Body of pancreas (tissue), 4 donors: ENCODE results near the gene GFAP. TPM values are rescaled to one million over a fixed set of nuclear protein-coding genes. Genes with fewer than 3 reads are reported as not detected.

ENCODE experiments used
- ATAC-seq: fragments of 150-250 bp; one replicate; pipeline ENCODE4 v1.9.1; 2016
- DNase-seq, 4 donors: peaks; one replicate each; pipeline ENCODE4 v3.0.0-alpha.2; 2019
- H3K27ac ChIP-seq, 4 donors: fragments of 200-600 bp; sonication (generic); 1 replicate in 3 of 4; 2 replicates in 1 of 4; pipeline versions ENCODE4 v1.5.1 to v1.6.1; 2016 to 2019; ENCODE audit warnings: mild to moderate bottlenecking in 1 of 4, mixed read lengths in 1 of 4, moderate library complexity in 1 of 4
- H3K27me3 ChIP-seq, 2 donors: fragments of 200-600 bp; sonication (generic); one replicate each; pipeline ENCODE4 v1.6.0; 2016; ENCODE audit warnings: mild to moderate bottlenecking in 1 of 2
- H3K36me3 ChIP-seq, 2 donors: fragments of 200-600 bp; sonication (generic); replicated peaks in 1 of 2; 2 replicates each; pipeline ENCODE4 v1.5.1; 2016; ENCODE audit warnings: low read depth in 2 of 2; ENCODE audit not compliant: insufficient read depth in 1 of 2
- H3K4me1 ChIP-seq: fragments of 200-600 bp; sonication (generic); one replicate; pipeline ENCODE4 v1.6.0; 2016
- H3K4me3 ChIP-seq, 2 donors: fragments of 200-600 bp; sonication (generic); 1 replicate in 1 of 2; 2 replicates in 1 of 2; pipeline ENCODE4 v1.5.1; 2016 to 2019
- H3K9me3 ChIP-seq, 3 donors: fragments of 200-600 bp; sonication (generic); 1 replicate in 2 of 3; 2 replicates in 1 of 3; pipeline ENCODE4 v1.5.1; 2016
- CTCF ChIP-seq, 7 experiments: fragments of 450-650 bp in 4 of 7; fragments of 200-600 bp in 3 of 7; sonication (generic) in 3 of 7; IDR thresholded peaks; one replicate each; pipeline ENCODE4 v1.5.1; 2016 to 2019; ENCODE audit warnings: antibody characterized with exemption in 7 of 7
- POLR2A ChIP-seq, 3 donors: fragments of 450-650 bp; IDR thresholded peaks; one replicate each; pipeline ENCODE4 v1.6.1; 2016; ENCODE audit warnings: antibody characterized with exemption in 3 of 3, mild to moderate bottlenecking in 2 of 3
- WGBS, 2 donors: methylation state at CpG; one replicate each; pipeline ENCODE4 v1.1.5; 2017; 5-methylcytosine and 5-hydroxymethylcytosine counted together
- intact Hi-C: fragments of 100-400 bp; cut with DNase I; formaldehyde crosslinking; loops from one replicate; pipeline ENCODE4 v1.15.1; 2023
- total RNA-seq, 2 donors: library from RNA; depleted of rRNA; stranded (reverse); fragments of >200 nt; gene quantifications; one replicate each; pipeline ENCODE4 v1.1.0, GENCODE V29; 2016

Gene GFAP
- total RNA-seq, 2 donors from 2014 or later: 2.0 to 7.0 TPM

GRCh38 chr17:44899074-44899782, 16.1 kb downstream of the GFAP start, which contains the start of gene EFTUD2:
Gene EFTUD2, minus strand, starts transcription at chr17:44899445. Its CDS starts 4,924 bp downstream, at chr17:44894521.
- peak; percentile 92 to 96 (median 94) for DNase-seq
- peak within 1 kb of the TSS; percentile 89 to 99 (median 96) for H3K27ac ChIP-seq
- peak in 2 of 3 donors; percentile 73 to 86 for TF ChIP-seq POLR2A (IDR thresholded peaks at IDR 0.05)
- peak in 2 of 7 experiments; percentile 14 to 38 for TF ChIP-seq CTCF (IDR thresholded peaks at IDR 0.05)
- peaks cover 0 to under 1% of the 10 kb centered on the region in 2 donors for H3K36me3 ChIP-seq
- intact Hi-C loops: no loop called here
- H3K4me3 ChIP-seq: peak within 1 kb of the TSS; percentile 55 to 78
- 0% methylated on average over 31 to 51 of the region's 54 CpGs for WGBS, 2 donors
- no peaks in the 10 kb centered on the region for H3K27me3 ChIP-seq
- H3K9me3 ChIP-seq: no peaks in the 10 kb centered on the region
- ATAC-seq: peak; percentile 98
- H3K4me1 ChIP-seq: peaks cover 19% of the 10 kb centered on the region

GRCh38 chr17:44898768-44899073, 16.6 kb downstream of the GFAP start:
- intact Hi-C loops: no loop called here
- 0 to 1% methylated on average over 7 of the region's 7 CpGs for WGBS, 2 donors
- TF ChIP-seq POLR2A (IDR thresholded peaks at IDR 0.05) (no peak), CTCF (IDR thresholded peaks at IDR 0.05) (no peak)
- Histone ChIP-seq H3K36me3 (peaks cover 0 to 6% of the 10 kb centered on the region in 2 donors), H3K27ac (peak overlapping the region; percentile 89 to 99 (median 96)), H3K4me1 (peaks cover 19% of the 10 kb centered on the region), H3K4me3 (peak overlapping the region; percentile 55 to 78), H3K27me3 (no peaks in the 10 kb centered on the region), H3K9me3 (no peaks in the 10 kb centered on the region)
- DNase-seq: peak in 1 of 4 donors; percentile 51
- no peak for ATAC-seq

- Histone ChIP-seq H3K36me3 (peaks cover 0 to 13% of the 10 kb centered on the region in 2 donors), H3K4me1 (peaks cover 13% of the 10 kb centered on the region)
These were observed 20.7 kb downstream of the GFAP start for GRCh38 chr17:44894642-44895041.

DNA sequence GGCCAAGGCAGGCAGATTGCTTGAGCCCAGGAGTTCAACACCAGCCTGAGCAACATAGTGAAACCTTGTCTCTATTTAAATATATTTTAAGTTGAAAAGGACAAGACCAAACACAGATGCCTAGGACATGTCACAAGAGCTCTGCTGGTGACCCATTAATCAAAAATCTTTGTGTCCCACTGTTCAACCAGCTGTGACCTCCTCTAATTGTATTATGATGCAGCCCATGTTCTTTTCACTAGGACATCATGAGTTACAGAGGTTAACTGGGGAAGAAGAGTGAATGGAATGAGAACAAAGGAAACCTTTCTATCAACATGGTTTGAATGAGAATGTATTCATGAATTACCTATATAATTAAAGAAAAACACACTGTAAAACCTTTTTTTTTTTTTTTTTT, 23.1 kb downstream of the GFAP start:
- Histone ChIP-seq H3K4me3 (no peak overlapping the region), H3K9me3 (no peaks in the 10 kb centered on the region), H3K36me3 (peaks cover 0 to 13% of the 10 kb centered on the region in 2 donors), H3K27ac (no peak overlapping the region), H3K27me3 (no peaks in the 10 kb centered on the region), H3K4me1 (peaks cover 1% of the 10 kb centered on the region)
- TF ChIP-seq POLR2A (IDR thresholded peaks at IDR 0.05) (no peak), CTCF (IDR thresholded peaks at IDR 0.05) (no peak)
- intact Hi-C loops: no loop called here
- no peak for ATAC-seq
- no peak for DNase-seq

More at GRCh38 chr17:44894642-44895041, 20.7 kb downstream of the GFAP start:
- H3K27ac ChIP-seq: no peak overlapping the region
- H3K27me3 ChIP-seq: no peaks in the 10 kb centered on the region
- no peak overlapping the region for H3K4me3 ChIP-seq
- intact Hi-C loops: no loop called here
- 90 to 94% methylated on average over 4 of the region's 4 CpGs for WGBS, 2 donors
- no peaks in the 10 kb centered on the region for H3K9me3 ChIP-seq
- DNase-seq: no peak
- TF ChIP-seq POLR2A (IDR thresholded peaks at IDR 0.05) (no peak), CTCF (IDR thresholded peaks at IDR 0.05) (no peak)
- no peak for ATAC-seq

DNA sequence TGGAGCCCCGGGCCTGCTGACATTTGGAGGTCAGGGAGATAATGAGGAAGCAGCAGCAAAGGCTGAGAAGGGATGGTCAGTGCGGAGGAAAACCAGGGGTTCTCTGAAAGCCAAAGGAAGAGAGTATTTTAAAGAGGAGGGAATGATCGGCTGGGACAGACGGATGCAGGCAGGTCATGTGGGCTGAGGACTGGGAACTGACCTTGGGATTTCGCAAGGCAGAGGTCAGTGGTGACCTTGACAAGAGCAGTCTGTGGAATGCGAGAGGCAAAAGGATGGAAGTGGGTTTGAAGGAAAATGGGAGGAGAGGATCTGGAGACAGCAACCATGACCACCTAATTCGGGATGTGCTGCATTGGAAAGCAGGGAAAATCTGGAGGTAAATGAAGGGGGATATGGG, 26.3 kb downstream of the GFAP start:
- peaks cover 0 to 24% of the 10 kb centered on the region in 2 donors for H3K36me3 ChIP-seq
- no peaks in the 10 kb centered on the region for H3K9me3 ChIP-seq
- intact Hi-C loops: no loop called here
- TF ChIP-seq POLR2A (IDR thresholded peaks at IDR 0.05): no peak
- no peak for TF ChIP-seq CTCF (IDR thresholded peaks at IDR 0.05)
- ATAC-seq (no peak), DNase-seq (no peak)
- H3K27ac ChIP-seq: no peak overlapping the region
- 59 to 65% methylated on average over 7 of the region's 7 CpGs for WGBS, 2 donors
- H3K4me1 ChIP-seq: no peaks in the 10 kb centered on the region
- no peaks in the 10 kb centered on the region for H3K27me3 ChIP-seq
- H3K4me3 ChIP-seq: no peak overlapping the region
